GM12892 (cell line): ENCODE data around the gene SPATA46.

Experiments used
- POLR2AphosphoS5 ChIP-seq: IDR thresholded peaks from 2 replicates; pipeline ENCODE4 v1.6.1; 2011; ENCODE audit warnings: low read depth, low read length, control low read depth
- TAF1 ChIP-seq: IDR thresholded peaks from 2 replicates; pipeline ENCODE4 v1.6.1; 2011; ENCODE audit warnings: low read depth, mild to moderate bottlenecking, control low read depth, low read length, borderline replicate concordance

- TF ChIP-seq POLR2AphosphoS5 (no peak), TAF1 (no peak)
Observed at GRCh38 chr1:162359523-162360236, 17.0 kb downstream of the SPATA46 start.
